Peyer's patch (tissue), 4 donors: Measurements from ENCODE around the gene DOCK1.

Experiments
- CTCF ChIP-seq, 6 experiments: fragments of 450-650 bp in 4 of 6; fragments of 200-600 bp in 2 of 6; sonication (generic) in 1 of 6; IDR thresholded peaks; one replicate each; pipeline ENCODE4 v1.5.1; 2017 to 2019; ENCODE audit warnings: antibody characterized with exemption in 6 of 6, mild to moderate bottlenecking in 3 of 6, moderate library complexity in 1 of 6
- POLR2A ChIP-seq, 2 donors: fragments of 450-650 bp; IDR thresholded peaks; one replicate each; pipeline ENCODE4 v1.5.1; 2017; ENCODE audit warnings: antibody characterized with exemption in 2 of 2, mild to moderate bottlenecking in 2 of 2, moderate library complexity in 2 of 2

GRCh38 chr10:127036987-127037386 lies 131.8 kb downstream of the DOCK1 start:
- no peak for TF ChIP-seq POLR2A (IDR thresholded peaks at IDR 0.05)
- TF ChIP-seq CTCF (IDR thresholded peaks at IDR 0.05) = no peak
